Midbrain (tissue), 1 donor: ENCODE data around the gene TRMT2A.

Experiments
- DNase-seq: peaks from one replicate; lab custom pipeline; 2025; lab: John Stamatoyannopoulos, UW

Gene TRMT2A

DNA sequence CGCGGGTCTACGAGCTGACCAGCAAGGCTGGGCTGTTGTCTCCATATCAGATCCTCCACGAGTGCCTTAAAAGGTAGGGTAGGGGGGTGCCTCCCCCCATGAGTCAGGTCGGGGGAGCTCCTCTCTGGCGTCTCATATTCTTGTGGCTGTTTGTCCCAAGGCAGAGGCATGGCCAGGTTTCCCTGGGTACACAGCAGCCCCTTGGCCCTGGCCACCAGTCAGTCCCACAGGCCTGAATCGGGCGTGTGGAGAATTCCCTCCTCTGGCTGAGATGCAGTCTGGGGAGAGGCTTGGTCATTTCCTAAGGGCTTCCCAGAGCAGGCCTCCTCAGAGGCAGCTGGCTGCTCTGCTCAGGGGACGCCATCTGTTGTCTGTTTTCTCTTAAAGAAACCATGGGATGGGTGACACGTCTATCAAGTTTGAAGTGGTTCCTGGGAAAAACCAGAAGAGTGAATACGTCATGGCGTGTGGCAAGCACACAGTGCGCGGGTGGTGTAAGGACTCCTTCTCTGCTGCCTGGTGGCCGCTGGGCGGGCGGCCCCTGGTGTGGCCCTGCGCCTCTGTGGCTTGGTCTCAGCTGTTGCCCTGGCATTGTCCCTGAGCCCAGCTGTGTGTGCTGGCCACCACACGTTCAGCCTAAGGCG is 10.7 kb downstream of the TRMT2A start:
- no peak for DNase-seq

DNA sequence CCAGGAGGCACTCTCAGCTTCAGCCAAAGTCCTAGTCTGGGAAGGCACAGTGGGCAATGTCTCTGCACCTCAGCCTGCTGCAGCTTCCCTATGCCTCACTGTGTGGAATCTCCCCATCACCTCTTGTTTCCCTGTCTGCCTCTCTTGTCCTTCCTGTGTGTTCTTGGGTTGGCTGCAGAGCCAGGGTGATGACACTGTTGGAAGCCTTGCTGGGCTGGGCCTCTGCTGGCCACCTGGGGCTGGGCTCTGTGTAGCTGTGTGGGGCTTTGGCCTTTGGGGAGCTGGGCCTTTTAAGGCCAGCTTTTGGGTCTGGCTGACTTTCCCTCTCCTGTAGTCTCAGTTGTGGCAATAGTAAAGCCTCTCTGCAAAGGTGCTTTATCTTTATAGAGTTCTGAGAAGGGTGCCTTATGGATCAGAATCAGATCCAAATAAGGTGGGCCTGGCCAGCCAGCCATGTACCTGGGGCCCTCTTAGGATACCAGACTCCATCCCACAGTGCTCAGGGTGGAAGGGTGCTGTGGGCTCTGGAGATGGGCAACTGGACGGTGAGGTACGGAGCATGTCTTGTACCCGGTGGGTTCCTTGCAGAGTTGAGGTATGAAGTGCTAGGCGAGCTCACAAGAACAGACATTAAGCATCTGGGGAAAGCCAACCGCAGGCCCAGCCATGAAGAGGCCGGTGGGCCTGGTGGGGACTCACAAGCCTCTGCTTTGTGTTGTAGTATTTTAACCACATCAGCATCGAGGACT is 11.4 kb downstream of the TRMT2A start:
- no peak for DNase-seq

DNA sequence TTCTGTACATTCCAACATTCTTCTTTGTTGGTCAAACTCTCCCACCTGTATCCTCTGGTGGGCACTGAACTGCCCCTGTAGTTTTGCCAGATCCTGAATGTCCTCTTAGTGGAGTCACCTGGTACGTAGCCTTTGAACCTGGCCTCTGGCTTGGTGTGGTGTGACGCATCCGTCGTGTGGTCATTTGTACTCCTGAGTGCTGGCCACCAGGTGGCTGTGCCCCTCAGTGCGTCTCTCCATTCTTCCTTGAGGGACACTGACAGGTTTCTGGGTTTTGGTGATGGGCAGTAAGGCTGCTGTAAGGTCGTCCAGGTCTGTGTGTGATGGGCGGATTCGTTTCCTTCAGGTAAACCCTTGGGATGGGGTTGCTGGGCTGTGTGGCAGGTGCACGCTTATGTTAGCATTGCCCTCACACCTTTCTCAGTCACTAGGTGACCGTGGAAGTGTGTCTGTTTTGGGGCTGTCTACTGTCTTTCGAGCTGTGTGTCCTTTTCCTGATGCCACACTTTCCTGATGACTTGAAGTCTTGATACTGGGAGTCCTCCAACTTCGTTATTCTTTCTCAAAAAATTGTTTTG is 14.7 kb downstream of the TRMT2A start:
- no peak for DNase-seq

DNA sequence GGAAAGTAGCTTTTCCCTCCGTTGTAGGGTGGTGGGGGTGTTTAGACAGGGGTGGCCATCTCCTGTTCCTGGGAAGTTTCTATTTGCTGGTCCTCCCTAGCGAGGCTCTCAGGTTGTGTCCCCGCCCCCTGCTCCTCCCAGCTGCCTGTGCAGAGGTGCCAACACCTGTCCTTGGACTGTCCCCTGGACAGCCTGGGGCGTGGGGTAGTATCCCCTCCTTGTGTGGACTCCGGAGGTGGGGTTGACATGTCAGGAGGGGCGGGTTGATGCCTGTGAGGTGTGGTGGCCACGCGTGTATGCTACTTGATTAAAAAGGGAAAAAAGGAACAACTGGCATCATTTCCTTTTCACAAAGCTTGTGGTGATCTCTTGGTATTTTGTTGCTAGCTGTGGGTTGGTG is 15.4 kb downstream of the TRMT2A start:
- DNase-seq = no peak

DNA sequence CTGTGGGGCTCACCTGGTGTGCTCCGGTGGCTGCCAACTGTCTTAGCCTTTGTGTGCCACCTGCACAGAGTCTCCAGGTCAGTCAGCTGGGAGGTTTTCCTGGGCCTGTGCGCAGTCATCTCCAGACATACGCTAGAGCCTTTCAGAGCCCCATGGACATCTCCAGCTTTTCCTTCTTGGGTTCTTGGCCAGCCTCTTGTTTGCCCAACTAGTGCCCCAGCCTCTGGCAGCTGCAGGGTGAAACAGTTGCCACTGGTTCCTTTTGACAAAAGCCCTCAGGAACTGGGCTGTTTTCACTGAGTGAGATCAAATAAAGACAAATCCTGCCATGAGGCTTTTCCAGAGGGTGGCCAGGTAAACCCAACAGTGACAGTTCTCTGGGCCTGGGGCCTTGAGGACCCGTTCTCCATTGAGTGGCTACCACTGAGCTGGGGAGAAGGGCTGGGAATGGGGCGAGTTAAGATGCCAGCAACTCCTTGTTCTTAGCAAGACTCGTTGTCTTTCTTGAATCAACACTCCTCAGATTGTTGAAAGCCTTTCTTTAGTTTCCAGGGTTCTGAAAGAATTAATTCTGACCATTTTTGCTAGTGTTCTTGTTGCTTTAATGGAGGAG is 17.8 kb downstream of the TRMT2A start:
- no peak for DNase-seq

DNA sequence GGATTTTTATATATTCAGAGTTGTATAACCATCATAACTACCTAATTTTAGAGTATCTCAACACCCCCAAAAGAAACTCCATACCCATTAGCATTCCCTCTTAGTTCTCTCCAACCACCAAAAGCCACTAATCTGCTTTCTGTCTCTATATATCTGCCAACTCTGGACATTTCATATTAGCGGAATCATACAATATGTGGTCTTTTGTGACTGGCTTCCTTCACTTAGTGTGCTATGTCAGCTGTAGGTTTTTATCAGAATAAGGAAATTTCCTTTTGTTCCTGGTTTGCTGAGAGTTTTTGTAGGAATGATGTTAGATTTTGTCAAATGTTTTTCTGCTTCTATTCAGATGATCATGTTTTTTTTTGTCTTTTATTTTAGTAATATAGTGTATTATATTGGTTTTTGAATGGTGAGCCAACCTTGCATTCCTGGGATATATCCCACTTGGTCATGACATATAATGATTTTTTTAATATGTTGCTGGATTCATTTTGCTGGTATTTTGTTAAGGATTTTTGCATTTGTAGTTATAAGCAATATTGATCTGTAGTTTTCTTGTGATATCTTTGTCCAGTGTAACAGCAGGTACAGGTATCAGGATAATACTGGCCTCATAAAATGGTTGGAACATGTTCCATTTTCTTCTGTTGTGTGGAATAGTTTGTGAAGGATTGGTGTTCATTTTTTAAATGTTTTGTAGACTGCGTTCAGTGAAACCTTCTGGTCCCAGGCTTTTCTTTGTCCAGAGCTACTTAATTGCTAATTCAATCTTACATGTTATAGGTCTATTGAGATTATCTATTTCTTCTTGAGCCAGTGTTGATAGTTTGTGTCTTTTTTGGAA is 20.2 kb downstream of the TRMT2A start:
- no peak for DNase-seq

DNA sequence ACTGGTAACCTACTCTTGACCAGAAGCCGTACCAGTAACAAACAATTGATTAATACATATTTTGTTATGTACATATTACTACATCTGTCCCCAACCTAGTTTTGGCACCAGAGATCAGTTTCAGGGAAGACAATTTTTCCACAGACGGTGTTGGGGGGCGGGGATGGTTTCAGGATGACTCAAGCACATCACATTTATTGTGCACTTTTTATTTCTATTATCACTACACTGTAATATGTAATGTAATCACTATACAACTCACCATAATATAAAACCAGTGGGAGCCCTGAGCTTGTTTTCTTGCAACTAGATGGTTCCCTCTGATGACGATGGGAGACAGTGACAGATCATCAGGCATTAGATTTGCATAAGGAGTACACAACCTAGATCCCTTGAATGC is 21.5 kb downstream of the TRMT2A start:
- DNase-seq = no peak

DNA sequence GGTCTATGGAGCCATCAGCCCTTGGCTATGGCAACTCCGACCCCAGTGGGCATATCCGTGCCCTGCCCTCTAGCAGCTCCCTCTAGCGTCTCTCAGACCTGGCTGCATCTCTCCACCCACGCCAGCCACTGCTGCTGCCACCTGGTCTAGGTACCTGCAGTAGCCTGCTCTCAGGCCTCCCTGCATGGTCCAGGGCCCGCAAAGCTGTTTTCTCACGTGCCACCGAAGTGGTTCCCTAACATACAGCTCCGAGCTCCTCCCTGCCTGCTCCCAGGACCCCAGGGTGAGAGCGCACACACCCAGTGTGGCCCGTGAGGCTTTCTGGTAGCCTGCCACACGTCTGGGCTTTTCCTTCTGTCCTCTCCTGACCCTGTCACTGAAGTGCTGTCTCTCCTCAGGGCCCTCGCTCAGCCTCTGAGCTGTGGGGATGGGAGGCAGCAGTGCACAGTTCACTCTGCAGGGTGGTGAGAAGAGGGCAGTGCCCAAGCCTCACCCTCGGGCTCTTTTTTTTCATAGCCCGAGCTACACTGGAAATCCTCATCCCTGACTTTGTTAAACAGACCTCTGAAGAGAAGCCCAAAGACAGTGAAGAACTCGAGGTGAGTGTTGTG is 22.7 kb downstream of the TRMT2A start:
- no peak for DNase-seq

DNA sequence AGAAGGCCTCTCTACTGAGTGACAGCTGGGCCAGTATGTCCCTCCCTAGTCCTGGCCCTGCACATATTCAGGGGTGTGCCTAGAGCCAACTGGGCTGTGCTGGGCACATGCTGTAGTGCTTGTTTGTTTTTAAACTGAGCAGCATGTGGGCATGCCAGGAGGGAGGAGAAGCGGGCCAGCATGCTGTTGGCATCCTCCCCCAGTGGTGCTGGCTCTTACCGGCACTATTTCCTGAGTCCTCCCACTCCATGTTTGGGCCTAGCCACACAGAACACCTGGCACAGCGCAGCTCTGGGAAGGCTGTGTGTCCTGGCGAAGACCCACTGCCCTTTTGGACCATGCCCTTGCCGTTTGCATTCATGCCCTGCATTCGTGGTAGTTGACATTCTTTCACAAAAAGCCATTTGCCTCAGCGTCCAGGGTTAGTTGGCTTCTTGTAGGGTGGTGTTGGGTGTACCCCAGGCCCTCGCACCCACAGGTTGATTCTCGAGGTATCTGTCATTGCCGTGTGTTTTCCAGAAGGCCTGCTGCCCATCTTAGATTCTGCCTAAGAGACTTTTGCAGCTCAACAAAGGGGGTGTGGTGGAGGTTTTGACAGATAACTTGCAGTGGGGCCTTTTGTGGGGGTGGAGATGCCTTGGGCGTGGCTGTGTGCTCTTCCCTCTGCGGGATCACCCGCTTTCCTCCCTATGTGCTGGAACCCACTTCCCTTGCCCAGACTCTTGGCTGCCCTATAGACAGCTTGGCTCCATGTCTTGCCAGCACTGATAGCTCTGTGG is 23.4 kb downstream of the TRMT2A start:
- DNase-seq = peak; percentile 40

DNA sequence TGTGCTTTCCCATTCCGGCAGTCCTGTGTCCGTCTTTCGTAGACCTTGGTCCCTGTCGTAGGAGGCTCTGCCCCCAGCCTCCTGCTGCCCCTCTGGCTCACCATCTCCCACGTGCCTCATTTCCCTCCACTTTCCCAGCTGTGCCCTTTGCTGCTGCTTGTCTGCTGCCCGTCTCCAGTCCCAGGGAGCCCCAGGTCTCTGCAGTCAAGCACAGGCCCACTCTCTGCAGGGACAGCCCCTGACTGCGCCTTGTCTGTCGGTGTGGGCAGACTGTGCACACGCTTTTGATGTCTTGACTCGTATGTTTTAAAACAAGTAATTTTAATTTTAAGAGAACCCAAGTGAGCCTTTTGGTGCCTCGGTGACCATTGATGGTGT is 24.6 kb downstream of the TRMT2A start:
- no peak for DNase-seq

DNA sequence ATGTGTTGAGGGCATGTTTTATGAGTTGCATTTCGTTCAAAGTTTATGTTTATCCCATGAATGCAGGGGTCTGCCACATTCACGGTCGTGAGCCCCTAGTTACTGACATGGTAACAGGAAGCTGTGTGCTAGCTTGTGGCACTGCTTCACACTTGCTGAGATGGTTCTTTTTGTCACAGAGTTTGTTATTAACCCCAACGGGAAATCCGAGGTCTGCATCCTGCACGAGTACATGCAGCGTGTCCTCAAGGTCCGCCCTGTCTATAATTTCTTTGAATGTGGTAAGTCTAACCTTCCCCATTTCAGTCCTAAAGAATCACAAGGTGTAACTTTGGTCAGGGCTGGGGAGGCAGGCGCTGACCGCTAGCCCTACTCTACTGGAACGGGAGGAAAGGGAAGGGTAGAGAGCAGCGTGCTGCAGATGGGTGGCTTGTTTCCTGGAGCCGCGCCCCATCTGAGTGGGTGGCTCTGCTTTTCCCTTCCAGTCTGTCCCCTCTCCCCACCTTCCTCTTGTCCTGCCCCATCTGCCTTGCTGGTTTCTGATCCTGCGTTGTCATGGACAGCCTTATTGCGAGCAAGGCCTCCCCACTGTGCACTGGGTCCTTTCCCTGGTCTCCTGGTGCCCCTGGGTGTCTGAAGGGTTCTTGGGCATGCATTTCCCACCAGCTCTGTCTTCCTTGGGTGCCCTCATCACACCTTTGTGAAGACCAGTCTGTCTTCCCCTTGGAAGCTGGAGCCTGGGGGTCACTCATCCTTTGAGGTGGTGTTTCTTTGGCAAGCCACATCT is 25.1 kb downstream of the TRMT2A start:
- DNase-seq = no peak

DNA sequence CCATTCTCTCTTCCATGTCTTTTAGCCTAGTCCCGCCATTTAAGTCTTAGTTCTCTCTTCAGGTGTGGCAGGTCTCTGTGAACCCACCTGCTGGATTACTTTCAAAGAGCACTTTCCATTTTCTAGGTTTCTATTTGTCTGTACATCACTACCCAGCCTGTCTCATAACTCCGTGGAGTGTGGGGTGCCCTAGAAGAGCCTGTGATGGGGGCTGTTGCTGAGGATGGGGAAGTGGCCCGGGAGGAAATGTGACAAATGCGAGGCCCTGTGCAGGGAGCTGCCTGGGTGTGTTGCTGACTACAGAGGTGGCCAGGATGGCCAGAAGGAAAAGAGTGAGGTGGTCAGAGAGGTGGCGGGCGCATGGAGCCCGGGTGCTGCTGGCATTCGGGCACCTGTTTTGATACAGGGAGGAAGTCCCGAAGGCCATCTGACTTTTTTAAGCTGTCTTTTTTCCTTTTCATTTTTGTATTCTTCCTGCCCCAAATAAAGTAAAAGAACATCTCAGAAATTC is 26.2 kb downstream of the TRMT2A start:
- DNase-seq = no peak

DNA sequence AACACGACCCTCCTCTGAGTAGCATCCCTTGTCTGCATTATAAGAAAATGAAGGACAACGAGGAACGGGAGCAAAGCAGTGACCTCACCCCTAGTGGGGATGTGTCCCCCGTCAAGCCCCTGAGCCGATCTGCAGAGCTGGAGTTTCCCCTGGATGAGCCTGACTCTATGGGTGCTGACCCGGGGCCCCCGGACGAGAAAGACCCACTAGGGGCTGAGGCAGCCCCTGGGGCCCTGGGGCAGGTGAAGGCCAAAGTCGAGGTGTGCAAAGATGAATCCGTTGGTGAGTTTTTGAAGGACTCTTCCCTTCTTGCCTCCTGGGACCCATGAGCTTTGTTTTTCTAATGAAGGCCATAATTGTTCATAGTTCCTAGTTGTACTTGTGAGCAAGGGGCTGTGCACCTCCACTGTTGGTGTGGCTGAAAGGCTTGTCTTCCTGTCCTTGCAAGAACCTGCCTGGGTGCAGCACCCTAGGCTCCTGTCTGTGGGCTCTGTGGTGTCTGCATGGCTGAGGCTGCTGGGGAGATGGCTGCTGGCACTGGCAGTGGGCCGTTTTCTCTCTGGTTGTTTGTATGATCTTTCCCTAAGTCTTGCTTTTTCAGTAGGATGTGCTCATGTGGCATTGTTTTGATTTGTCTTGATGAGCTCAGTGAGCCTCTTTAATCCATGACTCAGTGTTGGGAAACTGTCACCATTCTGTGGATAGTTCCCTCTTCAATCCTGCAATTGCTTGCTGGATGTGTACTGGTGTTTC is 26.9 kb downstream of the TRMT2A start:
- no peak for DNase-seq

DNA sequence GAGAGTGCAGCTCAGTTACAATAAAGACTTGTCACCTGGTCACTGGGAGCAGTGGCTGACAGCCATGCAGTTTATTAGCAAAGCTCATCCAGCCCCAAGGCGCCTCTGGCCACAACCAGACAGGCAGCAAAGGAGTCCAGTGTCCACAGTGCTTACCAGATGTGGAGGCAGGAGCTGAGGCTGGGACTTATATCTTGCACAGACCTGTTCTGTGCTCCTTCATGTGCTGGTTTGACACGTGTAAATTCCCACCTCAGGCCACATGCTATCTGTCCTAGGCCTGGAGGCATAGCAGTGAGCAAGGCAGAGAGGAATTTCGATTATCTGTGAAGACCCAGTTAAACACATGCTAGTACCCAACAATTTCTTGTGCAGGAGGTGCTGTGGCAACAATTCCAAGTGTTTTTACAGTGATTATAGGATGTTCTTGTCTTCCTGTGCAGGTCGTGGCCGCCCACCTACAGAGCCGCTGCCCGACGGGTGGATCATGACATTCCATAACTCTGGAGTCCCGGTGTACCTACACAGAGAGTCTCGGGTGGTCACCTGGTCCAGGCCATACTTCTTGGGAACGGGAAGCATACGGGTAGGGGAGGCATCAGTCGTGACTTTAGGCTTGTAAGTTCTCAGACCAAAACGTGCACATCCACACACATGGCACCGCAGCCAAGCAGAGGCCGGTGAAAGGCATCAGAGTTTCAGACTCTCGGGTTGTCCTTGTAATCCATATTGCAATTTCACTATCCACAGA is 27.6 kb downstream of the TRMT2A start:
- peak; percentile 14 for DNase-seq

DNA sequence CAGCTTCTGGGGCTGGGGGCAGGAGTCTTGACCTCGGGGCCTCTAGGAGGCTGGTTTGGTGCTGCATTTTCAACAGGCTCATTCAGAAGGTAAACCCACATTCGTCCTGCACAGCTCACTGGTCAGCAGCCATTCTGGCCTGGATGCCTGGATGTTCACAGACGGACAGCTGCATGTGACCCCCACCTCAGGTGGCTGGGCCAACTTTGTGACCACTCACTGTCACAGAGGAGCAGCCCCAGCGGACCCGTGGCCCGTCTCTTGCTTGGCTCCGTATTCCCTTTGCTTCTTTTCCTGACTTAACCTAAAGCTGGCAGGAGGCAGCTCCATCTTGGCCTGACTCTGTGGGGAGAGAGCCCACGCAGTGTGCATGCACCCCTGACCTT is 28.8 kb downstream of the TRMT2A start:
- no peak for DNase-seq

DNA sequence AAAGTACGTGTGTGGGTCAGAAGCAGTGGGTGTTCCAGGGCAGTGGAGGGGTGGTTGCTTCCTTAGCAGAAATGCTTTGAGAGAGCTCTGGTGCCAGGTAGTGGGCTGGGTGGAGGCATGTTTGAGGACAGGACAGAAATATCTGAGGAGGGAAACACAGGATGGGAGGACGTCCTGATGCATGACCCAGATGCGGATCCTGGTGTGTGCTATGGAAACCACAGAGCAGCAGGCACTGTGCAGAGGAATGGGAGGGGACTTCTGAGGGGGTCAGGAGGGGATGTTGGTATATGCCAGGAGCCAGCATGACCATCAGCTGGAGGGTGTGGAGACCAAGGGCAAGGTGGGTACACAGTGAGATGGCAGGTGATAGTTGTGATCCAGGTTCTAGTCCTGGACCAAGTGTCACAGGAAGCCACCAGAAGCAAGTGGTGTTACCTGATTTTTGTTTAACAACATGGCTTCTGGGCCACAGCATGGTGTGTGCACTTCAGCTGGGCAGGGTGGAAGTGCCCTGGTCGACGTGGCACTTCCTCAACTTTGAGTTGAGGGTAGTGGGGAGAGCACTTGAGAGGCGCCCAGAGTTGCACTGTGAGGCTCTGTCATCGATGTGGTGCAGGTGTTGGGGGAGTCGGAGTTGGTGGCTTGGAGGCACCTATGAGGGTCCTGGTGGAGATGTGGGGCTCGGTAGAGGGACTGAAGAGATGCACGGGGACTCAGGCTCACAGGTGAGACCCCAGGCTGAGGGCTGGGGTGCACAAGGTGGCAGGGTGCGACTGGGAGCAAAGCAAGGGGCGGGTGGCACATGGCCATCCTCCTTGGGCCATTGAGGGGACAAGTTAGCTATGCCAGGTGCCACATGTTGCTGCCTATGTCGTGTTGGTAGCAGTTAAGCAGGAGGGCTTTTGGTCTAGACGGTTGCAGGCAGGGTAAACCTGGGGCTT is 29.4 kb downstream of the TRMT2A start:
- no peak for DNase-seq

DNA sequence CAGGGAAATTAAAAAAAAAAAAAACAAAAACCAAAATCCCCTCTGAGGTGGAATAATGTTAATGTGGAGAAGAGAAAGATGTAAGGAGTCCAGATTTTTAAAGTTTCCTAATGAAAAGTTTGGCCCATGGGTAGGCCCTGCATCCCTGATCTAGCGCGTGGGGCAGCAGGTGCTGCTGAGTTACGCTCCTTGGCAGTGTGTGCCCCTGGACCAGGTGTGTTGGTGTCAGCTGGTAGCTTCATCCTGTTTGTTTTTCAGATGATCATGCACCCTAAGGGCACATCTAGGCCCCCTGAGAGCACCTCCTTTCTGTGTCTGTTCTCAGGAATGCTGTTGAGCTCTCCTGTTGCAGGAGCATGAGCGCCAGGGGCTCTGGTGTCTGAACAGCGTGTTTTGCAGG is 30.3 kb downstream of the TRMT2A start:
- DNase-seq = no peak
